Inferior parietal cortex (tissue), 1 donor: ENCODE data around the gene RBP5.

Experiments
- DNase-seq: peaks from one replicate; pipeline ENCODE4 v3.0.0-alpha.2; 2016; ENCODE audit errors: extremely low spot score

Gene RBP5

DNA sequence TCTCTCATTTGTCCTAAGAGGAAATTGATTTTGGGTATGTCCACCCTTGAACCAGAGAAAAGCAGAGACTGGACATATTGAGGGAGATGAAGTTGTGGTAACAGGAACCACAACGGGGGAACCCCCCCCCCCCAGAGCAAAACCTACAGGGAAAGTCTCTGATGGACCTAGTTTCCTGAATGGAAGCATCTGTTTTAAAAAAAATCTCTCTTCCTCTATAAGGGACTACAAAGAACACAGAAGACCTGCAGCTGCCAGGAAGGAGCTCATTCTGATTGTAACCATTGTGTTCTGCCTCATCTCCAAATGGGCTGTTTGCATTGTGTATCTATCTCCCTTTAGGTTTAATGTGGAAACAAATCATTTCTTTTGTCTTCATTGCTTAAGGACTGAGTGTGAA, 54.7 kb downstream of the RBP5 start:
- no peak for DNase-seq
